Superior temporal gyrus (tissue), 1 donor: ENCODE results near the gene RBM44.
"Not testable (repeated sequence)": the region's sequence is repeated elsewhere in the genome, so short reads cannot be mapped to it uniquely, and the experiment has no call there.

Experiments used
- DNase-seq: peaks from one replicate; pipeline ENCODE4 v3.0.0-alpha.2; 2016; ENCODE audit errors: extremely low spot score

The RBM44 gene, protein sequence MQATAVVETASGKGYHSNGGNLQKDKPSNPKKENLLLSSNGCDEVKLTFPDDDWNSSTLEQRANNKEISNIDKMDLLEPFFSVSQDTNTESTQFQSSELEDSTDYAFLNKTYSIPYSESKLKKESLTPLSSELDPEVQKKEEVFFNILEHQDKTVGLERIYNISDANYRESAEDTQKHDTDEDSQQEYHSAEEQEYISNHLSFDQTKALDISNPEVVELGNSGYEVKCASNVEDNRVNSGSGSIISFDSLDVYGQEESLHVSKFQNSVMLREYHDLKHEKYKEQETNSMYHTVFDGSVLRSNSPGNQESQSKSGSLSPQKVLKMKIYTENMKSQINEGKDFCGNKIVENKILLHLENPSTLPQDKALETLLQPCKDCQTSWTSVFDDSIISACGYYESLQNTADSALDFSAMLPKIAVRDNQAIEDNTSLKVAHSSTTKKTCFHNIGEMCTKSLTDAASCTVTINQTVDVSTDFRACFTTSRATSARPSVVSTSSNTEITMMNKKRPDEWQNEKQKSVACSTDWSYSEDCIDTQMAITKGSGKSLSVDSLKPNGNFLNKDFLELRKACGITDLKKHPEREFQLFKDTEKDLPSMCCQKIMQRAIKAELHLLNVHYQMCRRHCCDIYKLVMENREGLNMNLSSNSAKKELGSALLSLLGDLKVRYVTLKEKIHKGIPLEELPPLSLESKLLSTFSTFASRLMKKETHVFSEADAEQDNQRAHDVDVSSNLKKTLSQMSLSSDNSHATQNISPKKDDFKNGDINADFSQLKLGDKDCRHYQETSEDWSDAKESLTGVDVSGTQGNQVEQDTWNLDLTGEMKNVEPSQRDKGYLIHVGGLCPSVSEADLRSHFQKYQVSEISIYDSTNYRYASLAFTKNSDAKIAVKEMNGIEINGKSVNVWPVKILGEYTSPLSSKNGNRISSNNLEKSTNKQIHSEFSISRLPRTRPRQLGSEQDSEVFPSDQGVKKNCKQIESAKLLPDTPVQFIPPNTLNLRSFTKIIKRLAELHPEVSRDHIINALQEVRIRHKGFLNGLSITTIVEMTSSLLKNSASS

DNA sequence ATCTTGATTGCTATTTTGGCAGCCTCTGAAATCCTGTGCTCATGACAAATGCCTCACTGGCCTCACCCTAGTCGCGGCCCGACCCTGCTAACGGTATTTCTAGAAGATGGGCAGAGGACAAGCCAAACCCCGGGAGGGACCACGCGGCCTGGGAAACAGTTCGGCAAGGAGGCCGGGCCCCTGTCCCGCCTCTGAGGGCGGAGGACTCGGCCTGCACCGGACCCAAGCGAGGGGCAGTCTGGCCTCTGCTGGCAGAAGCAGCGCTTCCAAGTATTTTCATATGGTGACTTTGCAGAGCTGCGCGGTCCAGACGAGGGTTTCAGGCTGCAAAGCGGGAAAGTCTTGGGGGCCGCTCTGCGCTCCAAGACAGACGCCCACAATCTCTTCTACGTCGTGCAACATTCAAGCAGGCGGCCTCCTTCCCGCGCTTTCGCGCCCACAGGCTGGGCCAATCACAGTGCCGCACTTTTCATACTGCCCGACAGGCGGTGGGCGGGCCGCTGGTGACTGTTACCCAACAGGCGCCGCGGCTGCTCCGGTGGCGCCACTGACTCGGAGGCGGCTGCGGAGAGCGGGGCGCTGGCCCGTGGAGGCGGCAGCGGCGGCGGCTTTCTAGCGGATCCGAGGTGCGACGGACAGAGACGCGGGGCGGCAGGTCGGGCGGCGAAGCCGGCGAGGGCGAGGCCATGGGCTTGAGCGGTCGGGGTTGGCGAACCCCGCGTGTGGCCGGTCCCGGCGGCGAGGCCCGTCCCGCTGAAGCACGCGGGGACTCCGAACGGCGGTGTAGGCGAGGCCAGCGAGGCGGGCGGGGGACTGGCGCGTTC lies at the start of gene RBM44:
Gene RBM44, plus strand, starts transcription at position 544 of the 824 bp plus-strand sequence. CDS start 14,831 bp downstream, outside the sequence.
- no peak for DNase-seq

DNA sequence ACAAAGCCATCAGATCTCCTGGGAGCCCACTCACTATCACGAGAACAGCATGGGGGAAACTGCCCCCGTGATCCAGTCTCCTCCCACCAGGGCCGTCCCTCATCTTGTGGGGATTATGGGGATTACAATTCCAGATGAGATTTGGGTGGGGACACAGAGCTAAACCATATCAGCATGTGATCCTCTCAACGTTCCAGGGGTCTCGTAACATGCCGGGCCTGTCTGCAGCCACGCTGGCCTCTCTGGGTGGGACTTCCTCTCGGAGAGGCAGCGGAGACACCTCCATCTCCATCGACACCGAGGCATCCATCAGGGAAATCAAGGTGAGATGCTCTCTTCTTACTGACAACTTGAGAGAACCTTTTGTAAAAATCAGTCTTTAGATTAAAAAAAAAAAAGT lies 49.6 kb upstream of the RBM44 start:
- no peak for DNase-seq

DNA sequence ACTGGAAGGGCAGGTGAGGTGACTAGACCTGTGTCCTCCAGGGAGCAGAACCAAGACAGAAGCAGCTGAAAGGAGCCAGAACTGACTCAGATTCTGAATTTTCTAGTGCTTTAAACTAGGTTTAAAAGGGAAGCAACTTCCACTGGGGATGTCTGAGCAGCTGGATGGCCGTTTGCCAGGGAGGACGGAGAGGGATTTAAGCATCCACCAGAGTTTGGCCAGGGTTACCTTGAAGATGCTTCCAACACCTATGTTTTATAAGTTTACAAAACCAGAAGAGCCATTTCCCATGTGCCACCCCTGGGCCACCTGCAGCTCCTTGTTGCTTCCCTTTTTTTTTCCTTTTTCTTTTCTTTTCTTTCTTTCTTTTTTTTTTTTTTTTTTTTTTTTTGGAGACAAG lies 48.6 kb upstream of the RBM44 start:
- DNase-seq: no peak

DNA sequence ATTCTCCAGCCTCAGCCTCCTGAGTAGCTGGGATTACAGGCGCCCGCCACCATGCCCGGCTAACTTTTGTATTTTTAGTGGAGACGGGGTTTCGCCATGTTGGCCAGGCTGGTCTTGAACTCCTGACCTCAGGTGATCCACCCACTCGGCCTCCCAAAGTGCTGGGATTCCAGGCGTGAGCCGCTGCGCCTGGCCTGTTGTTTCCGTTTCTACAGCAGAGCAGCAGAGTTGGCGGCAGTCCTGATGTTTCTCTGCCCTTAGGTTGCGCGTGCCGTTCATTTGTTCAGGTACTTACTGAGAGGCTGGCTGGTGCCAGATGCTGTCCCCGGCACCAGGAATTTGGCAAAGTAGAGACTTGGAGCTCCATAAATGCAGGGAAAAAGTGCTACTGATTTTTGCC lies 48.1 kb upstream of the RBM44 start:
- not testable (repeated sequence) for DNase-seq

DNA sequence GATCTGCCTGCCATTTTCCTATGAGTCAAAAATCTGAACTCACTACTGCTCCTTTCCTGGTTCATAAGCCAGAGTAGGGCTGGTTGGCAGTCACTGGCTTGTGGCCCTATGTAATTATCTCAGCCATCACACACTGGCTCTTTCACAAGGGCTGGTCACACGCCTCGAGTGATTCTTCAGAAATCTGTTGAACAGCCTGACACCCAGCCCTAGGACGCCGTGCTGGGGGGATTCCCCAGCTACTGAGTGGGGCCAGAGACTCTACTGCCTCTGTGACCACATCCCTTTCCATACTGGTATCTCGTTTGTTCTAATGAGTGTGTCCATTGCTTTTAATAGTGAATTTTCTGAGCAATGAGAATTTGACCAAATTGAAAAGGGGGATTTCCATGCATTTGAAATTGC lies 45.8 kb upstream of the RBM44 start:
- no peak for DNase-seq

DNA sequence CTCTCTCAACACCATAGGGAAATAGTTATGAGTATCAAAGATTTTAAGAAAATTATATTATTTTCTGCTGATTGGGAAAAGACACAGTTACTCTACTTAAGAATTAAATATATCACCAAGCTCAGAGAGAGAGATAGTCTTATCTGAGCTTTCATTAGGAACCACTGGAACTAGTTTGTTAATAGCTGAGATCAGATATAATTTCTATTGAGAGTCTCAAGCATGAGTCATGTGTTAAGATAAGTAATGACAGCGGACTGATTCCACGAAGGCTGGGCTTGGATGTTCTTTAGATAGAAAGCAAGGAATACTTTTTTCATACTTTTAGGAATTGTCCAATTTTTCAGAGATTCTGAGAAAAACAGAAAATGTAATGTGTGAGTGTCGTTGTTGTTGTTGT lies 44.4 kb upstream of the RBM44 start:
- no peak for DNase-seq

DNA sequence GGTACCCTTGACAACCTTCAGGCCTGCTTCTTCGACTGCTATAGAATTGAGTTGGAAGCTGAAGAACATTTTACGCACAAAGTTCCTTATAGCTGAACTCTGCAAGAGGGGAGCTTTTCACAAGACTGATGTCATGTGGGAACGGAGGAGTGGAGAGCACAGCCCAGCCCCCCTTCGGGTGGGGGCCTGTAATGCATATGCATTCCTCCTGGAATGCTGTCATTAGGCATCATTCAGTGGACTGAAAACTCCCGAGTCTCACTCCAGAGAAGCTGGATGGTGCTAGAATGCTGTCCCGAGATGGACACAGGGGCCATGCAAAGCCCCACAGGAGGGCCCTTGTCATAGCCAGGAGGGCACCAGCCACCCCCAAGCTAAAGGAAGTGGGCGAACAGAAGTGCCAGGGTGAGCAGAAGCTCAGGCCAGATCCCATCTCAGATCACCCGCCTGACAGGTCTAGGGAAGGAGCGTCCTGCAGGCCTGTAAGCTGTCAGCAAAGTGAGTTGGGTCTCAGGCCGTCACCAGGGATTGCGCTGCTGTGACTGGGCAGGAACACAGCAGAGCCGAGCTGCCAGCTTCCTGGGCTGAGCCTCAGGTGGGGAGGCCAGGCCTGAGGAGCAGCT lies 43.8 kb upstream of the RBM44 start:
- no peak for DNase-seq

DNA sequence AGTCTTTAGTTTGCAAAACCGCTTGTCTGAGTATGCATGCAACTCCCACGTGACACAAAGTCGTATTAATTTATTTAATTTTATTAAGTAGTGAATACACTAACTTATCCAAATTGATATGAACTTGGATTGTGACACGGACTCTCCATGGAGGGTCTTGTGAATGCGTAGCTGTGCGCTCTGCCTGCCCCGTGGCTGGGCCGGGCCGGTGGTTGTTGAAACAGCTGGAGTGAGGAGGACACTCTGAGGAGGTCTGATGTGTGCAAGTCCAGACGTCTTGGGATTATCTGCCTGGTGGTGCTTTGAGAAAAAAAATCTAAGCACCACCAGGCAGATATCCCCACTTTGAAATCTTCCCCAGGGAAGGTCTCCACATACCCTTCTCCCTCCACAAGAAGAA lies 41.0 kb upstream of the RBM44 start:
- DNase-seq: no peak

DNA sequence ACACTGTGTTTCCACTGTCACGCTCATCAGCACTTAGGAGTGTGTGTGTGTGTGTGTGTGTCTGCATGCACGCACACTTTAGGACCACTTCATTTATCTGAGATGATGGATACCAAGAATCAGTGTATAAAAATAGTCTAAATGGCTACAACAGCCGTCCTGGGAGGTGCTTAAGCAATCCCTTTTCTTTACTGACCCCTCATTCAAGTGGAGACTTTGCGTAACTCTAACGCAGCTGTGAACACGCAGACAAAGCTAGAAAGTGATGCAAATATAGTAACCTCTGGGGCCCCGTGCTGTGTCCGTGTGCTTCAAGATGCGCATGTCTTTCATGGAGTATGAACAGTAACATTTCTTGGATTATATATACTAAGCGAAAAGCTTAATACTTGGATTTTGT lies 40.4 kb upstream of the RBM44 start:
- DNase-seq: no peak

DNA sequence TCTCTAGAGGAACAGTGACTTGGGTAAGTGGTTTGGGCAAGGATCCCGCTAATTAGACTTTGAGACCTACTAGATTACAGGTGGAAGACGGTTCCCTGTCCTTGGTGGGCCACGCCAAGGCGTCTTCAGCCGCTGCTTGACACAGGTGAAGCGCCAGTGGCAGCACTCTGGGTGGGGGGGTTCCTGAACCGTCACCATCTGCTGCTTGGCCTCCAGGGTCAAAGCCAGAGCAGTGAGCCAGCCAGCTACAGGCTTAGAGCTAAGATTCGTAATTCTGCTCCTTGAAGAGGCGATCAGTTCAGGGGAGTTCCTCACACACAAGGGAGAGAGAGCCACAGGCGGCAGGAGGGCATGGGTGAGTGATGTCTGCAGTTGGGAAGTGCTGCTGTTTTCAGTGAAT lies 39.4 kb upstream of the RBM44 start:
- DNase-seq: no peak

DNA sequence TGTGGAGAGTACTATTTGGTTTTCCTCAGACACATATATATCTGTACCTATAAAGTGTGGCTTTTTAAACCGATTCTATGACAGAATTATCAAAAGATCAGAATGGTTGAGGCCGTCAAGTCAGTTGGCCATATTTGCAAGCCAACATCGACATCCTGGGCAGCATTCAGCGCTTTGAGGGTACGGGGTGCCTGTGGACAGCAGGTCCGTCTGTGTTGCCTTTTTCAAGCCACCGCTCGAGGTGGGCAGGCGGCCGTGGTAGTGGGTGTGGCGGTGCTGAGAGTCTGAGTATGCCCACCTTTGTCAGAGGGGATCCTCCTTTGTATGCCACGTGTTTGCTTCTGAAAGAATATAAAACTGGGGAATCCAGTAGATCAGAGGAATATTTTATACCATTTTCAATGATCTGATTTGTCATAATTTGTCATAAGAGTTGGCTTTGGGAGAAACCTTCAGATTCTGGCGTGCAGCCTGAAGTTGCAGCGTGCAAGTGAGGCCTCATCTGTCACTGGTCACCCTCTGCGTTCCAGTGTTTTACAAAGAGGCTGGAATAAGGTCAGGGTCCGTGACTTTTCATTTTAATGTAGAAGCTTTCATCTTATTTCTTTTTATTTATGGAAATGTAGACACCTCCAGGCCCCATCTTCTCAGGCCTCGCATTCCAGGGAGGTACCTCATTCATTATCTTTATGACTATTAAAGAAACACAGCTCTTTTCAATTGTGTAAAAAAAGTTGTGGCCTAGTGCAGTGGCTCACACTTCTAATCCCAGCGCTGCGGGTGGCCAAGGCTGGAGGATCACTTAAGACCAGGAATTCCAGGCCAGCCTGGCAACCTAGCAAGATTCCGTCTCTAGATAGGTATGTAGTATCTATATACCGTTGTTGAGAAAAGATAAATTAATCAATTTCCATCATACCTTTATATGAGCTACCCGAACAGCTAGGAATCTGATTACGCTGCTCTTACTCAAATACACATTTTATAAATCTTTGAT lies 37.8 kb upstream of the RBM44 start:
- DNase-seq: no peak

DNA sequence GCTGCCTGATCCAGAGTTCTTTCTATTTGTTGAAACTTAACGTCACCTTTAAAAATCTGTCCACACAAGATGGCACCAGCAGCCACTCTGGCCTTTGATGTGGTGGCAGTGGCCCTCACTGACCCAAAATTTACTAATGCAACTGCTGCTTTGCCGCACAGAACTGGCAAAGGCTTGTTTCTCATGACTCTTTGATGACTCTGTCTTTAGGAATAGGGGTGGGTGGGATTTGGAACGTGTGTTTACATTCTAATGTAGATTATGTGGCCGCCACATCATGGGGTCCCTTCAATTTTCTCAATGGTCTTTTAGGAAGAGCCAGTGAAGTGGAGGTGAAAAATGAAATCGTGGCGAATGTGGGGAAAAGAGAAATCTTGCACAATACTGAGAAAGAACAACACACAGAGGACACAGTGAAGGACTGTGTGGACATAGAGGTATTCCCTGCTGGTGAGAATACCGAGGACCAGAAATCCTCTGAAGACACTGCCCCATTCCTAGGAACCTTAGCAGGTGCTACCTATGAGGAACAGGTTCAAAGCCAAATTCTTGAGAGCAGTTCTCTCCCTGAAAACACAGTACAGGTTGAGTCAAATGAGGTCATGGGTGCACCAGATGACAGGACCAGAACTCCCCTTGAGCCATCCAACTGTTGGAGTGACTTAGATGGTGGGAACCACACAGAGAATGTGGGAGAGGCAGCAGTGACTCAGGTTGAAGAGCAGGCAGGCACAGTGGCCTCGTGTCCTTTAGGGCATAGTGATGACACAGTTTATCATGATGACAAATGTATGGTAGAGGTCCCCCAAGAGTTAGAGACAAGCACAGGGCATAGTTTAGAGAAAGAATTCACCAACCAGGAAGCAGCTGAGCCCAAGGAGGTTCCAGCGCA lies 36.0 kb upstream of the RBM44 start:
- DNase-seq: not testable (repeated sequence)

DNA sequence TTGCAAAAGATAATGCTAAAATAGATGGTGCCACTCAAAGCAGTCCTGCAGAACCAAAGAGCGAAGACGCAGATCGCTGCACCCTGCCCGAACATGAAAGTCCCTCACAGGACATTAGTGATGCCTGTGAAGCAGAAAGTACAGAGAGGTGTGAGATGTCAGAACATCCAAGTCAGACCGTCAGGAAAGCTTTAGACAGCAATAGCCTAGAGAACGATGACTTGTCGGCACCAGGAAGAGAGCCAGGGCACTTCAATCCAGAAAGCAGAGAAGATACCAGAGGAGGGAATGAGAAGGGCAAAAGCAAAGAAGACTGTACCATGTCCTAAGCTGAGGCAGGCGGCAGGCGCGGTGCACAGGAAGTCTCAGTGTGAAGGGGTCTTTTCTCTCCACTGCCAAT lies 34.8 kb upstream of the RBM44 start:
- DNase-seq: no peak

DNA sequence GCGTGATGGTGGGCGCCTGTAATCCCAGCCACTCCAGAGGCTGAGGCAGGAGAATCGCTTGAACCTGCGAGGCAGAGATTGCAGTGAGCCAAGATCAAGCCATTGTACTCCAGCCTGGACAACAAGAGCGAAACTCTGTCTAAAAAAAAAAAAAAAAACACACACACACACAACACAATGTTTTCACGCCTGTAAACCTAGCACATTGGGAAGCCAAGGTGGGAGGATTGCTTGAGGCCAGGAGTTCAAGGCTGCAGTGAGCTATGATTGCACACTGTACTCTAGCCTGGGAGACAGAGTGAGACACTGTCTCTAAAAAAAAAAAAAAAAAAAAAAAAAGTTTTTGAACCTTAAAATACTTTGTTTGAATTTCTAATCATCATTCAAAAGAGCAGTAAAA lies 33.5 kb upstream of the RBM44 start:
- not testable (repeated sequence) for DNase-seq

DNA sequence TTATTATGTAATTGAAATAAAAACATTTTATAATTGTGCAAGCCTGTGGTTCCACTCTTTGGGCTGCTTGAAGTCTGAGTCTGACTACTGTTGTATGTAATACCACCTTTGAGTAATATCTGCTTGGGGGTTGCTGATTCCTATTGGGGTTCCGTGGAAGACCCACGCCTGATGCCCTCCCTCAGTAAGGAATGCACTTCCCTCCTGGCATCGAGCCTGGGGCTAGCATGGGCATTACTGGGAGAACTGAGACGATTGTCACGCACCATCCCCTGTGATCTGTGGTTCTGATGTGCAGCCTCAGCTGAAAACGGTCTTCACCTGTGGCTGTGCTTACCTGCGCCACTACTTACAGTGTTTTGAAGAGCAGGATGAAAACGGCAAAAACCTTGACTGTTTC lies 32.7 kb upstream of the RBM44 start:
- no peak for DNase-seq

DNA sequence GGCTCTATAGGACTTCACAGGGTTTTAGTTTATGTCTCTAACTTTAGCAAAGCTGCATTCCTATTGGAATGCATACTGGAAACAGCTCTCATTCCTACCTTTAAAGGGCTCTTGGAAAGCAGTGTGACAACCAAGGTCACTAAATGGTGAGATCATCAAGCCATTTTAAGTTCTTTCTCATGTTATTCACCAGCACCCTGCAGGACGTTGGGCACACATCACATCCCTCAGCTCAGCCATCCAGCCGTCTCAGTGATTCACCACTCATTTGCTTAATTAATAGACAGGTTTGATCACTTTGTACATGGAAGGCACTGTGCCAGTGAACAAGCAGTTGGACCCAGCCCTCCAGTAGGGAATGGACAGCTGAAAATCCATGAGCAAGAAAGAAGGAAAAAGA lies 32.2 kb upstream of the RBM44 start:
- DNase-seq: no peak

DNA sequence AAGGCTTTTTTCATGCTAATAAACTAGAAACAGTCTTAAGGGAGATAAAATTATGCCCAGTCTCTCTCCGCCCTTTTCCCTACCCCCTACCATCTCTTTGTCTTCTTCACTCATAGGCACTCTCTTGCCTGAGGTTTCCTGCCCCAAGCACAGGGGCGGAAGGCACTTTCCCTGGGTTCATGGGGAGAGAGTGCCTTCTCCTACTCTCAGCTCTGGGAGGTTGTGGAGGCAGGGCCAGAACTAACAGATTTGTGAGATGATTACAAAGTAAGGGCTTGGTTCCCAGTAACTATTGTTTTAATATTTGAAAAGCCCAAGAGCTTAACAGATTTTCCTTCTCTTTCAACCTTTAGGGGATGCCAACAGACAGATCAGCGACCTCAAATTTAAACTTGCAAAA lies 26.1 kb upstream of the RBM44 start:
- DNase-seq: no peak

DNA sequence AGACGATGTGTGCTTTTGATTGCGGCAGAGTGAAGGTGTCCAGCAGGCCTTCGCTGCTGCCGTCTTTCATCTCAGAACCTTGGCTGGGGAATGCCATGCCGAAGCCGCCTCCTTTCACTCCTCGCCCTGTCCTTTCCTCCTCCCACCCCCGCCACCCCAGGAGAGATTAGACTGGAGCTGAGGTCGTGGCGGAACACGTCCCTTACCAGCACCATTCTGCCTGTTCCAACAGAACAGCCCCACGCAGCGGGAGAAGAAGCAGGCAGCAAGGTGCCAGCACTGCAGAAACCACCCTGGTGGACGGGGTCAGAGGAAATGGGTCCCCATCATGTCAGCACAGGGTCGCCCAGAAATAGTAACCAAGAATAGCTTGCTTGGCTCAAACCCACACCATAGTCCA lies 24.8 kb upstream of the RBM44 start:
- DNase-seq: no peak
